Activated naive CD8-positive, alpha-beta T cell treated with anti-CD3 and anti-CD28 coated beads, Interleukin-2, amount 10 ng/mL, durations not matched to agents 7 days and 5 days (primary cell): ENCODE data around the gene KNTC1. TPM values are rescaled to one million over a fixed set of nuclear protein-coding genes. Genes with fewer than 3 reads are reported as not detected.
"Not testable (repeated sequence)": the region's sequence is repeated elsewhere in the genome, so short reads cannot be mapped to it uniquely, and the experiment has no call there.

Experiments used
- ATAC-seq: fragments of 150-1000 bp; cut with Tn5 transposase; one replicate; pipeline ENCODE4 v1.10.0; 2021; ENCODE audit warnings: low read depth, moderate library complexity
- POLR2A ChIA-PET: fragments of 350-600 bp; sonication (Branson Sonifier 250); formaldehyde crosslinking; loops from one replicate; lab custom pipeline; 2021; ENCODE audit warnings: antibody characterized with exemption; lab: Charles Lee
- DNase-seq: peaks from one replicate; pipeline ENCODE4 v3.0.0; 2021
- H3K27ac Mint-ChIP-seq: one replicate; pipeline ENCODE4 v1.8.0; 2022; ENCODE audit warnings: mild to moderate bottlenecking, mixed read lengths
- H3K27me3 Mint-ChIP-seq: one replicate; pipeline ENCODE4 v1.8.0; 2022; ENCODE audit warnings: mild to moderate bottlenecking, moderate library complexity, mixed read lengths
- H3K36me3 Mint-ChIP-seq: one replicate; pipeline ENCODE4 v1.8.0; 2021; ENCODE audit warnings: mild to moderate bottlenecking, mixed read lengths
- H3K4me1 Mint-ChIP-seq: one replicate; pipeline ENCODE4 v1.8.0; 2021; ENCODE audit warnings: mixed read lengths
- H3K4me3 Mint-ChIP-seq: one replicate; pipeline ENCODE4 v1.8.0; 2022; ENCODE audit warnings: mild to moderate bottlenecking, moderate library complexity, mixed read lengths
- H3K9me3 Mint-ChIP-seq: one replicate; pipeline ENCODE4 v1.8.0; 2021; ENCODE audit warnings: mixed read lengths
- total RNA-seq, 2 experiments: library from RNA; stranded (reverse); gene quantifications; one replicate each; pipeline ENCODE4 v1.2.3, GENCODE V29; 2021

Gene KNTC1
- total RNA-seq, 2 experiments from 2014 or later, result 125 to 130 TPM

- Mint-ChIP-seq H3K27ac (no peak overlapping the region), H3K9me3 (no peaks in the 10 kb centered on the region), H3K4me1 (peaks cover 1% of the 10 kb centered on the region), H3K27me3 (no peaks in the 10 kb centered on the region), H3K4me3 (no peak overlapping the region), H3K36me3 (peaks cover 33% of the 10 kb centered on the region)
- POLR2A ChIA-PET, result no interaction called here
- DNase-seq (no peak), ATAC-seq (no peak)
These were observed 18.8 kb downstream of the KNTC1 start for GRCh38 chr12:122545855-122546254.

- no peaks in the 10 kb centered on the region for H3K9me3 Mint-ChIP-seq
- DNase-seq, result no peak
- POLR2A ChIA-PET, result no interaction called here
- no peaks in the 10 kb centered on the region for H3K27me3 Mint-ChIP-seq
- peaks cover 36% of the 10 kb centered on the region for H3K36me3 Mint-ChIP-seq
- no peak overlapping the region for H3K27ac Mint-ChIP-seq
- no peak overlapping the region for H3K4me3 Mint-ChIP-seq
- ATAC-seq, result no peak
- no peaks in the 10 kb centered on the region for H3K4me1 Mint-ChIP-seq
These were observed 20.3 kb downstream of the KNTC1 start for GRCh38 chr12:122547330-122547729.

- Mint-ChIP-seq H3K4me1 (no peaks in the 10 kb centered on the region), H3K36me3 (peaks cover 33% of the 10 kb centered on the region), H3K4me3 (no peak overlapping the region), H3K27ac (no peak overlapping the region), H3K9me3 (no peaks in the 10 kb centered on the region), H3K27me3 (no peaks in the 10 kb centered on the region)
- no peak for DNase-seq
- POLR2A ChIA-PET, result no interaction called here
- ATAC-seq, result no peak
These were observed 31.9 kb downstream of the KNTC1 start for GRCh38 chr12:122558745-122559641.

- POLR2A ChIA-PET, result no interaction called here
- no peak overlapping the region for H3K27ac Mint-ChIP-seq
- ATAC-seq (no peak), DNase-seq (no peak)
- no peaks in the 10 kb centered on the region for H3K4me1 Mint-ChIP-seq
- no peaks in the 10 kb centered on the region for H3K27me3 Mint-ChIP-seq
- H3K4me3 Mint-ChIP-seq, result no peak overlapping the region
- peaks cover 34% of the 10 kb centered on the region for H3K36me3 Mint-ChIP-seq
- no peaks in the 10 kb centered on the region for H3K9me3 Mint-ChIP-seq
These were observed 33.1 kb downstream of the KNTC1 start for GRCh38 chr12:122560138-122560537.

GRCh38 chr12:122563361-122563760 lies 36.3 kb downstream of the KNTC1 start:
- DNase-seq (no peak), ATAC-seq (no peak)
- H3K4me3 Mint-ChIP-seq, result no peak overlapping the region
- no peaks in the 10 kb centered on the region for H3K27me3 Mint-ChIP-seq
- POLR2A ChIA-PET, result no interaction called here
- no peaks in the 10 kb centered on the region for H3K9me3 Mint-ChIP-seq
- no peaks in the 10 kb centered on the region for H3K4me1 Mint-ChIP-seq
- peaks cover 18% of the 10 kb centered on the region for H3K36me3 Mint-ChIP-seq
- H3K27ac Mint-ChIP-seq, result no peak overlapping the region

GRCh38 chr12:122566816-122567215 lies 39.8 kb downstream of the KNTC1 start:
- H3K4me3 Mint-ChIP-seq, H3K9me3 Mint-ChIP-seq, DNase-seq, H3K27me3 Mint-ChIP-seq, POLR2A ChIA-PET, H3K27ac Mint-ChIP-seq, ATAC-seq, H3K4me1 Mint-ChIP-seq: not testable (repeated sequence)
- H3K36me3 Mint-ChIP-seq, result peaks cover 18% of the 10 kb centered on the region

- H3K36me3 Mint-ChIP-seq, result peaks cover 14% of the 10 kb centered on the region
- H3K4me3 Mint-ChIP-seq, result no peak overlapping the region
- ATAC-seq (no peak), DNase-seq (no peak)
- no peaks in the 10 kb centered on the region for H3K27me3 Mint-ChIP-seq
- no peaks in the 10 kb centered on the region for H3K4me1 Mint-ChIP-seq
- no peaks in the 10 kb centered on the region for H3K9me3 Mint-ChIP-seq
- POLR2A ChIA-PET, result no interaction called here
- H3K27ac Mint-ChIP-seq, result no peak overlapping the region
These were observed 42.2 kb downstream of the KNTC1 start for GRCh38 chr12:122569288-122569687.

GRCh38 chr12:122570006-122570405 lies 43.0 kb downstream of the KNTC1 start:
- H3K9me3 Mint-ChIP-seq, H3K4me1 Mint-ChIP-seq, POLR2A ChIA-PET, DNase-seq, H3K27ac Mint-ChIP-seq, H3K27me3 Mint-ChIP-seq, ATAC-seq, H3K4me3 Mint-ChIP-seq: not testable (repeated sequence)
- peaks cover 14% of the 10 kb centered on the region for H3K36me3 Mint-ChIP-seq

GRCh38 chr12:122571821-122572220 lies 44.8 kb downstream of the KNTC1 start:
- no peak for DNase-seq
- H3K27ac Mint-ChIP-seq, result no peak overlapping the region
- H3K9me3 Mint-ChIP-seq, result no peaks in the 10 kb centered on the region
- H3K4me1 Mint-ChIP-seq, result no peaks in the 10 kb centered on the region
- H3K36me3 Mint-ChIP-seq, result peaks cover 20% of the 10 kb centered on the region
- POLR2A ChIA-PET, result no interaction called here
- no peak for ATAC-seq
- H3K27me3 Mint-ChIP-seq, result no peaks in the 10 kb centered on the region
- H3K4me3 Mint-ChIP-seq, result no peak overlapping the region

- POLR2A ChIA-PET, ATAC-seq, H3K4me1 Mint-ChIP-seq, H3K9me3 Mint-ChIP-seq, H3K27ac Mint-ChIP-seq, DNase-seq, H3K27me3 Mint-ChIP-seq, H3K4me3 Mint-ChIP-seq: not testable (repeated sequence)
- peaks cover 32% of the 10 kb centered on the region for H3K36me3 Mint-ChIP-seq
These were observed 56.2 kb downstream of the KNTC1 start for GRCh38 chr12:122583294-122583693.

- Mint-ChIP-seq H3K27ac (no peak overlapping the region), H3K27me3 (no peaks in the 10 kb centered on the region), H3K4me1 (no peaks in the 10 kb centered on the region), H3K9me3 (no peaks in the 10 kb centered on the region), H3K4me3 (no peak overlapping the region), H3K36me3 (peaks cover 32% of the 10 kb centered on the region)
- no peak for DNase-seq
- no peak for ATAC-seq
- POLR2A ChIA-PET, result no interaction called here
These were observed 57.3 kb downstream of the KNTC1 start for GRCh38 chr12:122584177-122584863.

GRCh38 chr12:122590990-122591389 lies 63.9 kb downstream of the KNTC1 start:
- Mint-ChIP-seq H3K4me1 (peaks cover 2% of the 10 kb centered on the region), H3K27ac (no peak overlapping the region), H3K4me3 (no peak overlapping the region), H3K27me3 (no peaks in the 10 kb centered on the region), H3K9me3 (no peaks in the 10 kb centered on the region), H3K36me3 (peaks cover 22% of the 10 kb centered on the region)
- DNase-seq (no peak), ATAC-seq (no peak)
- POLR2A ChIA-PET, result interaction anchor here (1.1 kb wide), 1 partner anchor 10 kb away, joined by 3 read pairs; no protein-coding TSS in a partner anchor

- H3K27ac Mint-ChIP-seq, H3K4me1 Mint-ChIP-seq, H3K4me3 Mint-ChIP-seq, H3K9me3 Mint-ChIP-seq, DNase-seq, H3K27me3 Mint-ChIP-seq, ATAC-seq: not testable (repeated sequence)
- peaks cover 22% of the 10 kb centered on the region for H3K36me3 Mint-ChIP-seq
- POLR2A ChIA-PET, result interaction anchor here (1.3 kb wide), 1 partner anchor 91 kb away, joined by 3 read pairs; the partner anchor contains the start of gene ZCCHC8
These were observed 64.9 kb downstream of the KNTC1 start for GRCh38 chr12:122591966-122592365.
